GM23338 (cell line): Measurements from ENCODE around the gene SBSN. TPM values are rescaled to one million over a fixed set of nuclear protein-coding genes. Genes with fewer than 3 reads are reported as not detected.

ENCODE experiments used
- ATAC-seq: fragments of 200-7000 bp; cut with Tn5 transposase; 3 replicates; pipeline ENCODE4 v1.9.1; 2020
- DNase-seq: peaks from one replicate; pipeline ENCODE4 v3.0.0-alpha.2; 2015; ENCODE audit warnings: low spot score
- H2AFZ ChIP-seq: fragments of 200-600 bp; sonication (generic); 2 replicates; pipeline ENCODE4 v1.8.0; 2016; ENCODE audit warnings: antibody characterized with exemption, mild to moderate bottlenecking, moderate library complexity
- H3F3A ChIP-seq: fragments of 200-600 bp; sonication (generic); replicated peaks from 2 replicates; pipeline ENCODE4 v1.8.0; 2017; ENCODE audit warnings: antibody characterized with exemption, mixed run types, low read depth
- H3K27ac ChIP-seq: fragments of 200-600 bp; sonication (generic); 2 replicates; pipeline ENCODE4 v1.6.1; 2016; ENCODE audit warnings: low read depth
- H3K27me3 ChIP-seq: fragments of 200-600 bp; sonication (generic); 2 replicates; pipeline ENCODE4 v1.8.0; 2016; ENCODE audit warnings: mild to moderate bottlenecking, mixed run types, moderate library complexity; ENCODE audit not compliant: insufficient read depth
- H3K36me3 ChIP-seq: fragments of 200-600 bp; sonication (generic); 2 replicates; pipeline ENCODE4 v1.8.0; 2016; ENCODE audit warnings: mild to moderate bottlenecking; ENCODE audit not compliant: insufficient read depth
- H3K4me1 ChIP-seq: fragments of 200-600 bp; sonication (generic); 2 replicates; pipeline ENCODE4 v1.8.0; 2016; ENCODE audit warnings: mild to moderate bottlenecking, moderate library complexity; ENCODE audit not compliant: insufficient read depth
- H3K4me2 ChIP-seq: fragments of 200-600 bp; sonication (generic); 2 replicates; pipeline ENCODE4 v1.7.1; 2017; ENCODE audit warnings: mixed run types
- H3K4me3 ChIP-seq: fragments of 200-600 bp; sonication (generic); 2 replicates; pipeline ENCODE4 v1.6.1; 2016; ENCODE audit warnings: mixed run types
- H3K79me2 ChIP-seq: fragments of 200-600 bp; sonication (generic); replicated peaks from 2 replicates; pipeline ENCODE4 v1.8.0; 2017; ENCODE audit warnings: mild to moderate bottlenecking; ENCODE audit not compliant: insufficient read depth
- H3K9me2 ChIP-seq: fragments of 200-600 bp; sonication (generic); 2 replicates; pipeline ENCODE4 v1.8.0; 2017; ENCODE audit not compliant: insufficient read depth
- H4K20me1 ChIP-seq: fragments of 200-600 bp; sonication (generic); replicated peaks from 2 replicates; pipeline ENCODE4 v1.8.0; 2017; ENCODE audit warnings: mild to moderate bottlenecking; ENCODE audit not compliant: insufficient read depth
- H3K27ac Mint-ChIP-seq: 2 replicates; pipeline ENCODE4 v1.8.0; 2020; ENCODE audit warnings: inconsistent platforms, mild to moderate bottlenecking, moderate library complexity, mixed read lengths
- H3K27me3 Mint-ChIP-seq: 3 replicates; pipeline ENCODE4 v1.8.0; 2022; ENCODE audit warnings: low read depth, mild to moderate bottlenecking, moderate library complexity, mixed read lengths, inconsistent platforms; ENCODE audit not compliant: insufficient read depth, poor library complexity
- H3K36me3 Mint-ChIP-seq: 3 replicates; pipeline ENCODE4 v1.8.0; 2021; ENCODE audit warnings: low read depth, mild to moderate bottlenecking, inconsistent platforms, moderate library complexity, mixed read lengths
- H3K4me1 Mint-ChIP-seq: 3 replicates; pipeline ENCODE4 v1.8.0; 2020; ENCODE audit warnings: mild to moderate bottlenecking, inconsistent platforms, mixed read lengths
- H3K4me3 Mint-ChIP-seq: 3 replicates; pipeline ENCODE4 v1.8.0; 2021; ENCODE audit warnings: moderate library complexity, mild to moderate bottlenecking, inconsistent platforms, mixed read lengths
- H3K9me3 Mint-ChIP-seq: 3 replicates; pipeline ENCODE4 v1.8.0; 2020; ENCODE audit warnings: moderate library complexity, mild to moderate bottlenecking, inconsistent platforms, mixed read lengths
- EZH2 ChIP-seq: fragments of 200-600 bp; sonication (generic); IDR thresholded peaks from one replicate; pipeline ENCODE4 v1.8.0; 2017; ENCODE audit warnings: antibody characterized with exemption, mild to moderate bottlenecking, low read depth; ENCODE audit not compliant: unreplicated experiment
- EZH2phosphoT487 ChIP-seq: fragments of 200-600 bp; sonication (generic); IDR thresholded peaks from one replicate; pipeline ENCODE4 v1.8.1; 2018; ENCODE audit warnings: antibody characterized with exemption; ENCODE audit not compliant: unreplicated experiment
- JUNB ChIP-seq: IDR thresholded peaks from one replicate; pipeline ENCODE4 v1.6.1; 2016; ENCODE audit warnings: antibody characterized with exemption; ENCODE audit not compliant: unreplicated experiment
- NANOG ChIP-seq: IDR thresholded peaks from 2 replicates; pipeline ENCODE4 v1.6.1; 2016; ENCODE audit warnings: antibody characterized with exemption, borderline replicate concordance
- POLR2AphosphoS5 ChIP-seq: IDR thresholded peaks from 2 replicates; pipeline ENCODE4 v1.6.1; 2016; ENCODE audit warnings: antibody characterized with exemption, low read depth
- STAT1 ChIP-seq: IDR thresholded peaks from one replicate; pipeline ENCODE4 v1.6.1; 2016; ENCODE audit warnings: antibody characterized with exemption; ENCODE audit not compliant: unreplicated experiment
- ZNF114 ChIP-seq: fragments of 250-450 bp; sonication (Bioruptor Pico); IDR thresholded peaks from 2 replicates; pipeline ENCODE4 v1.5.0; 2020; ENCODE audit warnings: mild to moderate bottlenecking, moderate library complexity
- ZNF331 ChIP-seq: fragments of 250-450 bp; sonication (Bioruptor Pico); IDR thresholded peaks from 2 replicates; pipeline ENCODE4 v1.5.0; 2020; ENCODE audit warnings: low read depth, mild to moderate bottlenecking, moderate library complexity
- polyA plus RNA-seq: library from polyadenylated mRNA; unstranded; fragments of >200 nt; fragmentation: Nextera tagmentation; extraction: Ambion mirVana; gene quantifications from 2 replicates; pipeline ENCODE4 v1.2.1, GENCODE V29; 2016
- total RNA-seq: library from RNA; depleted of rRNA; stranded (reverse); fragments of >200 nt; shearing (Covaris generic); gene quantifications from 2 replicates; pipeline ENCODE4 v1.2.3, GENCODE V29; 2014
- TF ChIP-seq, protein P1 (sequence below): fragments of 250-450 bp; sonication (Bioruptor Pico); IDR thresholded peaks from 2 replicates; pipeline ENCODE4 v1.5.0; 2020; ENCODE audit warnings: mild to moderate bottlenecking, moderate library complexity

The SBSN gene
- total and polyA plus RNA-seq, 2 experiments from 2014 or later: 0.39 TPM; not detected in 1

DNA sequence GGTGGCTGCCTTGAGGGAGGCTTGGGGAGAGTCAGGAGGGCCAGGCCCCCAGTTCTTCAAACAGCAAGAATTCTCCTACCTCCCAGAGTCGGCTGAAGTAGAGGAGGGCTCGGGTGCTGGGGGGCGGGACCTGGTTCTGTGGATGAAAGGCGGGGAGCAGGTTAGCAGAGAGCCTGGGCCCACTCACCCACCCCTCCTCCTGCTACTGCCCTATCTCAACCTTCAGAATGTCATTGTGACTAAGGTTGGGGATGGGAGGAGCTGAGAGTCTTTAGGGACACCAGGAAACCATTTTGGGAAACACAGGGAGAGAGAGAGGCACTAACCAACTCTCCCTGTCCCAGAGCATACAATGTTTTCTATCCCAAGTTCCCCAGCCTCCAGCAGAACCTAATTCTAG, 25.4 kb downstream of the SBSN start:
- no peak; the same call in 2 of the 3 replicates for ATAC-seq
- no peak overlapping the region for H2AFZ ChIP-seq
- H3K4me3 ChIP-seq: no peak overlapping the region
- H3K4me1 ChIP-seq: no peaks in the 10 kb centered on the region; the same call in 1 of the 2 replicates
- Mint-ChIP-seq H3K27me3 (peaks cover 20% of the 10 kb centered on the region), H3K9me3 (no peaks in the 10 kb centered on the region), H3K4me3 (no peak overlapping the region), H3K4me1 (peaks cover 18% of the 10 kb centered on the region), H3K36me3 (peaks cover 93% of the 10 kb centered on the region), H3K27ac (no peak overlapping the region; the same call in 1 of the 2 replicates)
- H4K20me1 ChIP-seq: peaks cover 13% of the 10 kb centered on the region
- peaks cover 39% of the 10 kb centered on the region for H3K36me3 ChIP-seq
- H3K9me2 ChIP-seq: no peaks in the 10 kb centered on the region
- peaks cover 4% of the 10 kb centered on the region; the same call in 1 of the 2 replicates for H3F3A ChIP-seq
- no peak overlapping the region for H3K4me2 ChIP-seq
- no peak overlapping the region for H3K27ac ChIP-seq
- DNase-seq: no peak
- TF ChIP-seq JUNB: no peak
- TF ChIP-seq NANOG: no peak
- TF ChIP-seq EZH2: no peak
- TF ChIP-seq STAT1: no peak
- TF ChIP-seq ZNF114: no peak
- TF ChIP-seq, protein P1, sequence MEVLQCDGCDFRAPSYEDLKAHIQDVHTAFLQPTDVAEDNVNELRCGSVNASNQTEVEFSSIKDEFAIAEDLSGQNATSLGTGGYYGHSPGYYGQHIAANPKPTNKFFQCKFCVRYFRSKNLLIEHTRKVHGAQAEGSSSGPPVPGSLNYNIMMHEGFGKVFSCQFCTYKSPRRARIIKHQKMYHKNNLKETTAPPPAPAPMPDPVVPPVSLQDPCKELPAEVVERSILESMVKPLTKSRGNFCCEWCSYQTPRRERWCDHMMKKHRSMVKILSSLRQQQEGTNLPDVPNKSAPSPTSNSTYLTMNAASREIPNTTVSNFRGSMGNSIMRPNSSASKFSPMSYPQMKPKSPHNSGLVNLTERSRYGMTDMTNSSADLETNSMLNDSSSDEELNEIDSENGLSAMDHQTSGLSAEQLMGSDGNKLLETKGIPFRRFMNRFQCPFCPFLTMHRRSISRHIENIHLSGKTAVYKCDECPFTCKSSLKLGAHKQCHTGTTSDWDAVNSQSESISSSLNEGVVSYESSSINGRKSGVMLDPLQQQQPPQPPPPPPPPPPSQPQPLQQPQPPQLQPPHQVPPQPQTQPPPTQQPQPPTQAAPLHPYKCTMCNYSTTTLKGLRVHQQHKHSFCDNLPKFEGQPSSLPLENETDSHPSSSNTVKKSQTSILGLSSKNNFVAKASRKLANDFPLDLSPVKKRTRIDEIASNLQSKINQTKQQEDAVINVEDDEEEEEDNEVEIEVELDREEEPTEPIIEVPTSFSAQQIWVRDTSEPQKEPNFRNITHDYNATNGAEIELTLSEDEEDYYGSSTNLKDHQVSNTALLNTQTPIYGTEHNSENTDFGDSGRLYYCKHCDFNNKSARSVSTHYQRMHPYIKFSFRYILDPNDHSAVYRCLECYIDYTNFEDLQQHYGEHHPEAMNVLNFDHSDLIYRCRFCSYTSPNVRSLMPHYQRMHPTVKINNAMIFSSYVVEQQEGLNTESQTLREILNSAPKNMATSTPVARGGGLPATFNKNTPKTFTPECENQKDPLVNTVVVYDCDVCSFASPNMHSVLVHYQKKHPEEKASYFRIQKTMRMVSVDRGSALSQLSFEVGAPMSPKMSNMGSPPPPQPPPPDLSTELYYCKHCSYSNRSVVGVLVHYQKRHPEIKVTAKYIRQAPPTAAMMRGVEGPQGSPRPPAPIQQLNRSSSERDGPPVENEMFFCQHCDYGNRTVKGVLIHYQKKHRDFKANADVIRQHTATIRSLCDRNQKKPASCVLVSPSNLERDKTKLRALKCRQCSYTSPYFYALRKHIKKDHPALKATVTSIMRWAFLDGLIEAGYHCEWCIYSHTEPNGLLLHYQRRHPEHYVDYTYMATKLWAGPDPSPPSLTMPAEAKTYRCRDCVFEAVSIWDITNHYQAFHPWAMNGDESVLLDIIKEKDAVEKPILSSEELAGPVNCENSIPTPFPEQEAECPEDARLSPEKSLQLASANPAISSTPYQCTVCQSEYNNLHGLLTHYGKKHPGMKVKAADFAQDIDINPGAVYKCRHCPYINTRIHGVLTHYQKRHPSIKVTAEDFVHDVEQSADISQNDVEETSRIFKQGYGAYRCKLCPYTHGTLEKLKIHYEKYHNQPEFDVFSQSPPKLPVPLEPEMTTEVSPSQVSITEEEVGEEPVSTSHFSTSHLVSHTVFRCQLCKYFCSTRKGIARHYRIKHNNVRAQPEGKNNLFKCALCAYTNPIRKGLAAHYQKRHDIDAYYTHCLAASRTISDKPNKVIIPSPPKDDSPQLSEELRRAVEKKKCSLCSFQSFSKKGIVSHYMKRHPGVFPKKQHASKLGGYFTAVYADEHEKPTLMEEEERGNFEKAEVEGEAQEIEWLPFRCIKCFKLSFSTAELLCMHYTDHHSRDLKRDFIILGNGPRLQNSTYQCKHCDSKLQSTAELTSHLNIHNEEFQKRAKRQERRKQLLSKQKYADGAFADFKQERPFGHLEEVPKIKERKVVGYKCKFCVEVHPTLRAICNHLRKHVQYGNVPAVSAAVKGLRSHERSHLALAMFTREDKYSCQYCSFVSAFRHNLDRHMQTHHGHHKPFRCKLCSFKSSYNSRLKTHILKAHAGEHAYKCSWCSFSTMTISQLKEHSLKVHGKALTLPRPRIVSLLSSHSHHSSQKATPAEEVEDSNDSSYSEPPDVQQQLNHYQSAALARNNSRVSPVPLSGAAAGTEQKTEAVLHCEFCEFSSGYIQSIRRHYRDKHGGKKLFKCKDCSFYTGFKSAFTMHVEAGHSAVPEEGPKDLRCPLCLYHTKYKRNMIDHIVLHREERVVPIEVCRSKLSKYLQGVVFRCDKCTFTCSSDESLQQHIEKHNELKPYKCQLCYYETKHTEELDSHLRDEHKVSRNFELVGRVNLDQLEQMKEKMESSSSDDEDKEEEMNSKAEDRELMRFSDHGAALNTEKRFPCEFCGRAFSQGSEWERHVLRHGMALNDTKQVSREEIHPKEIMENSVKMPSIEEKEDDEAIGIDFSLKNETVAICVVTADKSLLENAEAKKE (CRISPR knock-in tag): no peak
- no peak for TF ChIP-seq EZH2phosphoT487
- TF ChIP-seq POLR2AphosphoS5: no peak
- TF ChIP-seq ZNF331: no peak
- H3K27me3 ChIP-seq: no peaks in the 10 kb centered on the region
- peaks cover 13% of the 10 kb centered on the region for H3K79me2 ChIP-seq
